NB4 (cell line): Measurements from ENCODE around the gene TANGO6.

ENCODE experiments used
- MYC ChIP-seq: IDR thresholded peaks from 2 replicates; pipeline ENCODE4 v1.6.1; 2011; ENCODE audit warnings: low read depth, low read length
- POLR2A ChIP-seq: IDR thresholded peaks from 2 replicates; pipeline ENCODE4 v1.6.1; 2011; ENCODE audit warnings: mild to moderate bottlenecking; ENCODE audit not compliant: insufficient read length; ENCODE audit errors: extremely low read depth
- TF ChIP-seq, protein P1 (sequence below): IDR thresholded peaks from one replicate; pipeline ENCODE4 v1.5.1; 2012; ENCODE audit warnings: low read depth, low read length
- TF ChIP-seq, protein P2 (sequence below): IDR thresholded peaks from 2 replicates; pipeline ENCODE4 v1.6.1; 2011; ENCODE audit warnings: low read depth, low read length

DNA sequence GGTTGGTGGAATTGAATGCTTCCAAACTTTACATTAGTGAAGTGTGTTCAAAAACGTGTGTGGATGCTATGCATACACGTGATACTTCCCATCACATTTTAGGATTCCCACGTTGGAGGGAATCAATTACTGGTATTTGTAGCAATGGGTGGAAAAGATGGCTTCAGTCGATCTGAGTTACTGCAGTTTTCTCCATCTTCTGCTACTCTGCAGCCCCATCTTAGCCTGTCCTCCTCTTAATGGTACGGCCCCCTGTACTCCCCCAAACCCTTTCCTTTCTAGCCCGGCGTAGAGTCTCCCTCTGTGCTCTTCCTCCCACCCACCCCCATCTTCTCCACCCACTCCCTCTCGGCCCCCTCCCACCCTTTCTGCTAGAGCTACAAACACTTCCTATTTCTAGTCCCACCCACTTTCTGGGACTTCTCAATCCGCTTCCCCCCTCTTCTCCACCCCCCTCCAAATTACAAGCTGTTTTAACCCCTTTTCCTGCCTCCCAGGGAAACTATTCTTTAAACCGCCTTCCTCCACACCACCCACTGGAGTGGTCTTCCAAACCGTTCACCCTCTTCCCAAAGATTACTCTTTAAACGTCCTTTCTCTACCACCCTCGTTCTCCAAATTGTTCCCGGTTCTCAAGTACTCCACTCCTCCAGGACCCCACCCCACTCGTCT, 288.0 kb downstream of the TANGO6 start:
- TF ChIP-seq, protein P1, sequence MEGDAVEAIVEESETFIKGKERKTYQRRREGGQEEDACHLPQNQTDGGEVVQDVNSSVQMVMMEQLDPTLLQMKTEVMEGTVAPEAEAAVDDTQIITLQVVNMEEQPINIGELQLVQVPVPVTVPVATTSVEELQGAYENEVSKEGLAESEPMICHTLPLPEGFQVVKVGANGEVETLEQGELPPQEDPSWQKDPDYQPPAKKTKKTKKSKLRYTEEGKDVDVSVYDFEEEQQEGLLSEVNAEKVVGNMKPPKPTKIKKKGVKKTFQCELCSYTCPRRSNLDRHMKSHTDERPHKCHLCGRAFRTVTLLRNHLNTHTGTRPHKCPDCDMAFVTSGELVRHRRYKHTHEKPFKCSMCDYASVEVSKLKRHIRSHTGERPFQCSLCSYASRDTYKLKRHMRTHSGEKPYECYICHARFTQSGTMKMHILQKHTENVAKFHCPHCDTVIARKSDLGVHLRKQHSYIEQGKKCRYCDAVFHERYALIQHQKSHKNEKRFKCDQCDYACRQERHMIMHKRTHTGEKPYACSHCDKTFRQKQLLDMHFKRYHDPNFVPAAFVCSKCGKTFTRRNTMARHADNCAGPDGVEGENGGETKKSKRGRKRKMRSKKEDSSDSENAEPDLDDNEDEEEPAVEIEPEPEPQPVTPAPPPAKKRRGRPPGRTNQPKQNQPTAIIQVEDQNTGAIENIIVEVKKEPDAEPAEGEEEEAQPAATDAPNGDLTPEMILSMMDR: no peak
- TF ChIP-seq, protein P2, sequence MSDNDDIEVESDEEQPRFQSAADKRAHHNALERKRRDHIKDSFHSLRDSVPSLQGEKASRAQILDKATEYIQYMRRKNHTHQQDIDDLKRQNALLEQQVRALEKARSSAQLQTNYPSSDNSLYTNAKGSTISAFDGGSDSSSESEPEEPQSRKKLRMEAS: no peak
- TF ChIP-seq POLR2A (no peak), MYC (no peak)
